HepG2 (cell line): ENCODE measurements around the gene CCDC142. TPM values are rescaled to one million over a fixed set of nuclear protein-coding genes. Genes with fewer than 3 reads are reported as not detected.

Experiments
- GRHL1 ChIP-seq: sonication (generic); formaldehyde crosslinking; conservative IDR thresholded peaks from 2 replicates; pipeline ENCODE4 v1.8.0; 2022; ENCODE audit warnings: missing genetic modification reagents
- HINFP ChIP-seq: sonication (generic); formaldehyde crosslinking; IDR thresholded peaks from 2 replicates; pipeline ENCODE4 v1.4.0; 2020; ENCODE audit warnings: low read depth, mild to moderate bottlenecking, missing genetic modification reagents
- KDM5B ChIP-seq: sonication (generic); formaldehyde crosslinking; IDR thresholded peaks from 2 replicates; pipeline ENCODE4 v1.4.0; 2020; ENCODE audit warnings: missing genetic modification reagents, mild to moderate bottlenecking, borderline replicate concordance
- POLR2G ChIP-seq: fragments of 200-400 bp; formaldehyde crosslinking; IDR thresholded peaks from 2 replicates; pipeline ENCODE4 v1.6.1; 2018; ENCODE audit warnings: mild to moderate bottlenecking, low read depth, low read length, moderate library complexity
- REXO4 ChIP-seq: sonication (generic); formaldehyde crosslinking; IDR thresholded peaks from 2 replicates; pipeline ENCODE4 v1.8.0; 2022; ENCODE audit warnings: missing genetic modification reagents, mild to moderate bottlenecking, borderline replicate concordance
- SP4 ChIP-seq: sonication (generic); formaldehyde crosslinking; IDR thresholded peaks from 2 replicates; pipeline ENCODE4 v1.8.1; 2023; ENCODE audit warnings: mild to moderate bottlenecking, missing genetic modification reagents
- YEATS2 ChIP-seq: sonication (generic); formaldehyde crosslinking; IDR thresholded peaks from 2 replicates; pipeline ENCODE4 v1.4.0; 2020; ENCODE audit warnings: missing genetic modification reagents, borderline replicate concordance
- ZC3H13 ChIP-seq: sonication (generic); formaldehyde crosslinking; IDR thresholded peaks from 2 replicates; pipeline ENCODE4 v1.8.1; 2023; ENCODE audit warnings: mild to moderate bottlenecking, missing genetic modification reagents, moderate library complexity
- ZMAT5 ChIP-seq: sonication (generic); formaldehyde crosslinking; IDR thresholded peaks from 2 replicates; pipeline ENCODE4 v1.5.0; 2020; ENCODE audit warnings: mild to moderate bottlenecking, low read depth, missing genetic modification reagents, borderline replicate concordance
- ZNF20 ChIP-seq: sonication (generic); formaldehyde crosslinking; IDR thresholded peaks from 2 replicates; pipeline ENCODE4 v1.4.0; 2020; ENCODE audit warnings: mild to moderate bottlenecking, moderate library complexity, missing genetic modification reagents
- ZNF274 ChIP-seq: sonication (generic); formaldehyde crosslinking; IDR thresholded peaks from 2 replicates; pipeline ENCODE4 v1.5.1; 2020; ENCODE audit warnings: mild to moderate bottlenecking, missing genetic modification reagents
- ZNF354B ChIP-seq: sonication (generic); formaldehyde crosslinking; IDR thresholded peaks from 2 replicates; pipeline ENCODE4 v1.8.0; 2022; ENCODE audit warnings: mild to moderate bottlenecking, missing genetic modification reagents
- ZNF407 ChIP-seq: sonication (generic); formaldehyde crosslinking; IDR thresholded peaks from one replicate; pipeline ENCODE4 v1.5.1; 2020; ENCODE audit warnings: mild to moderate bottlenecking, missing genetic modification reagents; ENCODE audit errors: not compliant biosample characterization
- ZNF598 ChIP-seq: sonication (generic); formaldehyde crosslinking; IDR thresholded peaks from 2 replicates; pipeline ENCODE4 v1.5.1; 2020; ENCODE audit warnings: mild to moderate bottlenecking, missing genetic modification reagents, borderline replicate concordance
- ZNF776 ChIP-seq: sonication (generic); formaldehyde crosslinking; IDR thresholded peaks from 2 replicates; pipeline ENCODE4 v1.4.0; 2020; ENCODE audit warnings: mild to moderate bottlenecking, missing genetic modification reagents
- polyA plus RNA-seq, 8 experiments: library from polyadenylated mRNA; depleted of rRNA in 3 of 8; stranded (reverse) in 7 of 8; unstranded in 1 of 8; fragments of >200 nt; fragmentation: Illumina TruSeq in 4 of 8; extraction: Trizol in 4 of 8; gene quantifications; 2 replicates each; pipeline versions ENCODE4 v1.2.1 to v1.2.3, GENCODE V29; 2011 to 2016; ENCODE audit warnings: low read depth in 4 of 8, missing spikeins in 1 of 8, mixed read lengths in 1 of 8; ENCODE audit not compliant: insufficient read depth in 1 of 8
- total RNA-seq, 5 experiments: library from RNA; depleted of rRNA; stranded (reverse); fragments of >200 nt; fragmentation: Illumina TruSeq; extraction: Trizol; gene quantifications; 2 replicates each; pipeline ENCODE4 v1.2.3, GENCODE V29; 2016; ENCODE audit warnings: low read depth in 1 of 5

CCDC142 gene
- total and polyA plus RNA-seq, 2 of the 13 experiments (the other 11 are each of a cell fraction or from before 2014, with no cell fraction given) = 14.7 to 30.4 TPM

- TF ChIP-seq ZNF407 (CRISPR knock-in tag) (peak; percentile 22), YEATS2 (0 out of 2 replicates have a peak, but pooled peaks have one; percentile 25), SP4 (peak; percentile 58; the same call in 1 of the 2 replicates), KDM5B (0 out of 2 replicates have a peak, but pooled peaks have one; percentile 33), ZNF274 (CRISPR knock-in tag) (0 out of 2 replicates have a peak, but pooled peaks have one; percentile 25), ZNF598 (CRISPR knock-in tag) (no peak), POLR2G (0 out of 2 replicates have a peak, but pooled peaks have one; percentile 19), ZC3H13 (CRISPR knock-in tag) (0 out of 2 replicates have a peak, but pooled peaks have one; percentile 14), ZNF776 (CRISPR knock-in tag) (peak; percentile 40; the same call in 1 of the 2 replicates), ZNF20 (CRISPR knock-in tag) (no peak), ZMAT5 (CRISPR knock-in tag) (no peak), REXO4 (CRISPR knock-in tag) (0 out of 2 replicates have a peak, but pooled peaks have one; percentile 49), HINFP (CRISPR knock-in tag) (0 out of 2 replicates have a peak, but pooled peaks have one; percentile 18), ZNF354B (CRISPR knock-in tag) (no peak), GRHL1 (no peak)
Observed at GRCh38 chr2:74461187-74462053, 21.4 kb downstream of the CCDC142 start (continued).
